ENCODE measurements around the gene HM13. TPM values are rescaled to one million over a fixed set of nuclear protein-coding genes. Genes with fewer than 3 reads are reported as not detected.
"Not testable (repeated sequence)": the region's sequence is repeated elsewhere in the genome, so short reads cannot be mapped to it uniquely, and the experiment has no call there.

The HM13 gene
- total and polyA plus RNA-seq, 2 of the 13 experiments (the other 11 are each of a cell fraction or from before 2014, with no cell fraction given) = 118 to 243 TPM

- not testable (repeated sequence) for TF ChIP-seq SOX13, NR2F6, NONO (IDR thresholded peaks at IDR 0.05)
- TF ChIP-seq SOX13 (CRISPR knock-in tag; conservative IDR thresholded peaks at IDR 0.05 in 1 of 2, IDR thresholded peaks at IDR 0.05 in 1 of 2) = peak in 1 of 2 experiments; percentile 56; a peak in 1 of 4 replicates
- TF ChIP-seq FOXA1 (IDR thresholded peaks at IDR 0.05) = 0 out of 2 replicates have a peak, but pooled peaks have one; percentile 30
- TF ChIP-seq FOXA1 (CRISPR knock-in tag; IDR thresholded peaks at IDR 0.05) = peak; percentile 90
- peak; percentile 48; the same call in 1 of the 2 replicates for TF ChIP-seq MYC (CRISPR knock-in tag; IDR thresholded peaks at IDR 0.05; ENCODE audit: borderline replicate concordance)
- peak; percentile 69 for TF ChIP-seq SMC3 (IDR thresholded peaks at IDR 0.05; ENCODE audit: low read length)
- peak; percentile 20; the same call in 1 of the 2 replicates for TF ChIP-seq MAX (IDR thresholded peaks at IDR 0.05)
- TF ChIP-seq MXI1 (IDR thresholded peaks at IDR 0.05; ENCODE audit: borderline replicate concordance, low read depth, low read length) = peak; percentile 38; the same call in 1 of the 3 replicates
- TF ChIP-seq CHD4 (IDR thresholded peaks at IDR 0.05; ENCODE audit: borderline replicate concordance, low read length) = peak; percentile 86; the same call in 1 of the 2 replicates
- peak; percentile 40; the same call in 1 of the 2 replicates for TF ChIP-seq NR2F6 (CRISPR knock-in tag; IDR thresholded peaks at IDR 0.05)
- TF ChIP-seq NONO (CRISPR knock-in tag; conservative IDR thresholded peaks at IDR 0.05) = peak; percentile 77
- TF ChIP-seq AHR (CRISPR knock-in tag; IDR thresholded peaks at IDR 0.05) = peak; percentile 79; the same call in 1 of the 2 replicates
- peak; percentile 95 for TF ChIP-seq JARID2 (CRISPR knock-in tag; IDR thresholded peaks at IDR 0.05; ENCODE audit: insufficient replicate concordance)
- 0 out of 2 replicates have a peak, but pooled peaks have one; percentile 22 for TF ChIP-seq ZNF414 (CRISPR knock-in tag; IDR thresholded peaks at IDR 0.05)
- TF ChIP-seq GABPB1 (CRISPR knock-in tag; IDR thresholded peaks at IDR 0.05) = peak; percentile 64
- peak; percentile 68 for TF ChIP-seq ZNF883 (CRISPR knock-in tag; IDR thresholded peaks at IDR 0.05; ENCODE audit: not compliant biosample characterization)
- 0 out of 2 replicates have a peak, but pooled peaks have one; percentile 51 for TF ChIP-seq ZNF546 (CRISPR knock-in tag; conservative IDR thresholded peaks at IDR 0.05)
Measured at GRCh38 chr20:31502884-31503673, 11.2 kb upstream of the HM13 start (continued).

All from HepG2 (cell line).